H9 (cell line): ENCODE results near the gene BORA. TPM values are rescaled to one million over a fixed set of nuclear protein-coding genes. Genes with fewer than 3 reads are reported as not detected.

Experiments
- DNase-seq: peaks from one replicate; pipeline ENCODE4 v3.0.0-alpha.2; 2017
- H2AFZ ChIP-seq: one replicate; pipeline ENCODE4 v1.6.1; 2013; ENCODE audit warnings: mild to moderate bottlenecking, low read length, control low read depth, moderate library complexity
- H2AK5ac ChIP-seq: 2 replicates; pipeline ENCODE4 v1.6.1; 2013; ENCODE audit warnings: low read length, control low read depth, mixed read lengths; ENCODE audit not compliant: insufficient read length
- H2BK120ac ChIP-seq: one replicate; pipeline ENCODE4 v1.6.1; 2013; ENCODE audit warnings: low read depth, mild to moderate bottlenecking, low read length, control low read depth, inconsistent platforms; ENCODE audit not compliant: poor library complexity, severe bottlenecking
- H2BK12ac ChIP-seq: 2 replicates; pipeline ENCODE4 v1.6.1; 2013; ENCODE audit warnings: low read length, control low read depth, mixed read lengths, low read depth; ENCODE audit not compliant: insufficient read length
- H2BK15ac ChIP-seq: 2 replicates; pipeline ENCODE4 v1.6.1; 2013; ENCODE audit warnings: low read depth, low read length, control low read depth
- H2BK20ac ChIP-seq: one replicate; pipeline ENCODE4 v1.6.1; 2013; ENCODE audit warnings: low read depth, mild to moderate bottlenecking, low read length, control low read depth, inconsistent platforms; ENCODE audit not compliant: poor library complexity, severe bottlenecking
- H2BK5ac ChIP-seq: 2 replicates; pipeline ENCODE4 v1.6.1; 2013; ENCODE audit warnings: low read length, control low read depth, mixed read lengths; ENCODE audit not compliant: insufficient read length
- H3K14ac ChIP-seq: 2 replicates; pipeline ENCODE4 v1.6.1; 2013; ENCODE audit warnings: low read length, control low read depth; ENCODE audit not compliant: insufficient read depth
- H3K18ac ChIP-seq: 2 replicates; pipeline ENCODE4 v1.6.1; 2013; ENCODE audit warnings: low read depth, mild to moderate bottlenecking, mixed read lengths, low read length, control low read depth; ENCODE audit not compliant: insufficient read length
- H3K23ac ChIP-seq: 2 replicates; pipeline ENCODE4 v1.6.1; 2013; ENCODE audit warnings: low read length, control low read depth, mixed read lengths, low read depth; ENCODE audit not compliant: insufficient read length
- H3K23me2 ChIP-seq: 2 replicates; pipeline ENCODE4 v1.6.1; 2013; ENCODE audit warnings: low read depth, mild to moderate bottlenecking, mixed read lengths, low read length, control low read depth; ENCODE audit not compliant: insufficient read length, poor library complexity, severe bottlenecking
- H3K27ac ChIP-seq: 2 replicates; pipeline ENCODE4 v1.5.1; 2013; ENCODE audit warnings: low read length, control low read depth, mixed read lengths, low read depth; ENCODE audit not compliant: insufficient read length
- H3K27me3 ChIP-seq: 2 replicates; pipeline ENCODE4 v1.6.1; 2013; ENCODE audit warnings: low read length, control low read depth, inconsistent platforms; ENCODE audit not compliant: insufficient read depth
- H3K4ac ChIP-seq: 2 replicates; pipeline ENCODE4 v1.6.1; 2013; ENCODE audit warnings: low read depth, mild to moderate bottlenecking, control low read depth, inconsistent platforms, low read length, moderate library complexity
- H3K4me1 ChIP-seq: 2 replicates; pipeline ENCODE4 v1.6.1; 2013; ENCODE audit warnings: low read length, control low read depth, inconsistent platforms; ENCODE audit not compliant: insufficient read depth
- H3K4me2 ChIP-seq: 2 replicates; pipeline ENCODE4 v1.6.1; 2013; ENCODE audit warnings: low read length, control low read depth, mixed read lengths; ENCODE audit not compliant: insufficient read length, insufficient read depth
- H3K56ac ChIP-seq: 2 replicates; pipeline ENCODE4 v1.6.1; 2013; ENCODE audit warnings: low read depth, mild to moderate bottlenecking, mixed read lengths, low read length, control low read depth; ENCODE audit not compliant: insufficient read length
- H3K79me1 ChIP-seq: 2 replicates; pipeline ENCODE4 v1.6.1; 2013; ENCODE audit warnings: low read depth, mild to moderate bottlenecking, moderate library complexity, low read length, control low read depth, inconsistent platforms; ENCODE audit not compliant: insufficient read depth, poor library complexity, severe bottlenecking
- H3K79me2 ChIP-seq: 2 replicates; pipeline ENCODE4 v1.6.1; 2013; ENCODE audit warnings: low read length, control low read depth, inconsistent platforms; ENCODE audit not compliant: insufficient read depth
- H3K9ac ChIP-seq: 2 replicates; pipeline ENCODE4 v1.6.1; 2013; ENCODE audit warnings: low read length, control low read depth, mixed read lengths; ENCODE audit not compliant: insufficient read length; ENCODE audit errors: extremely low read depth
- H3K9me3 ChIP-seq: one replicate; pipeline ENCODE4 v1.6.1; 2013; ENCODE audit warnings: low read depth, low read length, inconsistent platforms; ENCODE audit not compliant: control insufficient read depth
- H3T11ph ChIP-seq: one replicate; pipeline ENCODE4 v1.6.1; 2013; ENCODE audit warnings: mild to moderate bottlenecking, low read length, control low read depth, inconsistent platforms
- H4K20me1 ChIP-seq: one replicate; pipeline ENCODE4 v1.6.1; 2013; ENCODE audit not compliant: control insufficient read depth, insufficient read length, insufficient read depth
- H4K5ac ChIP-seq: 2 replicates; pipeline ENCODE4 v1.6.1; 2013; ENCODE audit warnings: low read depth, mild to moderate bottlenecking, mixed read lengths, low read length, control low read depth; ENCODE audit not compliant: insufficient read length
- H4K8ac ChIP-seq: replicated peaks from 2 replicates; pipeline ENCODE4 v1.6.1; 2013; ENCODE audit warnings: low read length, control low read depth, mixed read lengths, low read depth; ENCODE audit not compliant: insufficient read length
- H4K91ac ChIP-seq: 2 replicates; pipeline ENCODE4 v1.6.1; 2013; ENCODE audit warnings: low read depth, mild to moderate bottlenecking, moderate library complexity, mixed read lengths, low read length, control low read depth; ENCODE audit not compliant: insufficient read length
- H3K27ac Mint-ChIP-seq, 3 experiments: 2 replicates in 2 of 3; 3 replicates in 1 of 3; pipeline ENCODE4 v1.8.0; 2020 to 2021; ENCODE audit warnings: mixed read lengths in 3 of 3, mild to moderate bottlenecking in 1 of 3, moderate library complexity in 1 of 3
- H3K27me3 Mint-ChIP-seq: 2 replicates; pipeline ENCODE4 v1.8.0; 2021; ENCODE audit warnings: low read depth, mild to moderate bottlenecking, moderate library complexity, mixed read lengths
- H3K36me3 Mint-ChIP-seq, 3 experiments: 2 replicates in 2 of 3; 3 replicates in 1 of 3; pipeline ENCODE4 v1.8.0; 2020 to 2021; ENCODE audit warnings: low read depth in 3 of 3, mixed read lengths in 3 of 3; ENCODE audit not compliant: insufficient read depth in 1 of 3
- H3K4me1 Mint-ChIP-seq, 2 experiments: 2 replicates each; pipeline ENCODE4 v1.8.0; 2020; ENCODE audit warnings: mixed read lengths in 2 of 2
- H3K4me3 Mint-ChIP-seq, 2 experiments: 2 replicates in 1 of 2; 3 replicates in 1 of 2; pipeline ENCODE4 v1.8.0; 2020 to 2021; ENCODE audit warnings: mild to moderate bottlenecking in 2 of 2, mixed read lengths in 2 of 2, moderate library complexity in 1 of 2
- H3K9me3 Mint-ChIP-seq, 2 experiments: 2 replicates in 1 of 2; 3 replicates in 1 of 2; pipeline ENCODE4 v1.8.0; 2020; ENCODE audit warnings: mild to moderate bottlenecking in 2 of 2, mixed read lengths in 2 of 2, moderate library complexity in 1 of 2
- CTCF ChIP-seq: fragments of 200-600 bp; sonication (generic); conservative IDR thresholded peaks from 3 replicates; pipeline ENCODE4 v1.8.0; 2021; ENCODE audit warnings: antibody characterized with exemption, mild to moderate bottlenecking
- WGBS: extraction: QIAGEN DNeasy Blood & Tissue Kit; methylation state at CpG from one replicate; pipeline ENCODE4 v1.1.7; 2013; ENCODE audit warnings: missing lambda C conversion rate, low lambda C conversion rate, mixed read lengths; ENCODE audit not compliant: insufficient read length; ENCODE audit errors: extremely low coverage; 5-methylcytosine and 5-hydroxymethylcytosine counted together
- total RNA-seq: library from RNA; stranded (reverse); gene quantifications from 2 replicates; pipeline ENCODE4 v1.2.1, GENCODE V29; 2021

BORA gene
- total RNA-seq, 1 experiment from 2014 or later: 16.5 TPM

GRCh38 chr13:72698164-72698563 lies 29.6 kb upstream of the BORA start:
- H2AK5ac ChIP-seq: no peak overlapping the region
- no peak for DNase-seq
- no peaks in the 10 kb centered on the region; the same call in 1 of the 2 replicates for H3K27me3 Mint-ChIP-seq

More at GRCh38 chr13:72698164-72698563, 29.6 kb upstream of the BORA start:
- Histone ChIP-seq H4K5ac (no peak overlapping the region), H3K79me1 (no peaks in the 10 kb centered on the region), H3K23me2 (no peaks in the 10 kb centered on the region), H4K8ac (no peak overlapping the region), H3K9ac (no peak overlapping the region), H3K56ac (no peak overlapping the region), H3K27ac (no peak overlapping the region), H3K23ac (no peak overlapping the region), H3K4me1 (no peaks in the 10 kb centered on the region), H3K18ac (no peak overlapping the region), H4K20me1 (no peaks in the 10 kb centered on the region), H2BK20ac (no peak overlapping the region), H2BK12ac (no peak overlapping the region), H2BK5ac (no peak overlapping the region), H3K4ac (no peak overlapping the region), H2BK15ac (no peak overlapping the region), H3K27me3 (no peaks in the 10 kb centered on the region), H3K14ac (no peak overlapping the region), H2AFZ (no peak overlapping the region), H4K91ac (no peak overlapping the region), H3T11ph (no peak overlapping the region), H2BK120ac (no peak overlapping the region), H3K9me3 (no peaks in the 10 kb centered on the region), H3K79me2 (no peaks in the 10 kb centered on the region), H3K4me2 (no peak overlapping the region)
- Mint-ChIP-seq H3K27ac (no peak overlapping the region), H3K4me3 (no peak overlapping the region), H3K9me3 (peaks cover 6 to 7% of the 10 kb centered on the region in 2 experiments), H3K4me1 (no peaks in the 10 kb centered on the region), H3K36me3 (peaks cover under 1 to 8% (median 3%) of the 10 kb centered on the region in 3 experiments; a peak in 6 of 7 replicates)
- WGBS: no CpG with 5 or more reads among the region's 2 CpGs
- no peak for TF ChIP-seq CTCF
